BJ (cell line): ENCODE data around the gene LYRM9. TPM values are rescaled to one million over a fixed set of nuclear protein-coding genes. Genes with fewer than 3 reads are reported as not detected.
"Not testable (repeated sequence)": the region's sequence is repeated elsewhere in the genome, so short reads cannot be mapped to it uniquely, and the experiment has no call there.

Experiments
- CTCF ChIA-PET: fragments of 350-600 bp; formaldehyde crosslinking; extraction: SDS; loops from one replicate; lab custom pipeline; 2021; ENCODE audit warnings: antibody characterized with exemption, inconsistent platforms; lab: Yijun Ruan, JAX
- POLR2A ChIA-PET: fragments of 300-600 bp; sonication (Branson Sonifier 250); formaldehyde crosslinking; extraction: SDS; loops from one replicate; lab custom pipeline; 2021; ENCODE audit warnings: antibody characterized with exemption; lab: Charles Lee
- DNase-seq: peaks from one replicate; pipeline ENCODE4 v3.0.0-alpha.2; 2011; ENCODE audit warnings: low read depth
- H3K27me3 ChIP-seq: 2 replicates; pipeline ENCODE4 v1.6.0; 2011; ENCODE audit warnings: low read length; ENCODE audit not compliant: control insufficient read depth, insufficient read depth
- H3K36me3 ChIP-seq: 2 replicates; pipeline ENCODE4 v1.5.1; 2011; ENCODE audit warnings: low read length; ENCODE audit not compliant: control insufficient read depth, insufficient read depth
- H3K4me3 ChIP-seq: 2 replicates; pipeline ENCODE4 v1.5.1; 2011; ENCODE audit warnings: low read depth, mild to moderate bottlenecking, control low read depth, low read length
- polyA plus RNA-seq: library from polyadenylated mRNA; depleted of rRNA; stranded (reverse); fragments of >200 nt; gene quantifications from 2 replicates; pipeline ENCODE4 v1.2.3, GENCODE V29; 2011
- TF ChIP-seq, protein P1 (sequence below): IDR thresholded peaks from 2 replicates; pipeline ENCODE4 v1.5.1; 2011; ENCODE audit warnings: low read depth, mild to moderate bottlenecking, control low read depth, inconsistent platforms, low read length, moderate library complexity; ENCODE audit not compliant: insufficient read depth

LYRM9 gene
- polyA plus RNA-seq, 1 experiment, result 7.0 TPM

DNA sequence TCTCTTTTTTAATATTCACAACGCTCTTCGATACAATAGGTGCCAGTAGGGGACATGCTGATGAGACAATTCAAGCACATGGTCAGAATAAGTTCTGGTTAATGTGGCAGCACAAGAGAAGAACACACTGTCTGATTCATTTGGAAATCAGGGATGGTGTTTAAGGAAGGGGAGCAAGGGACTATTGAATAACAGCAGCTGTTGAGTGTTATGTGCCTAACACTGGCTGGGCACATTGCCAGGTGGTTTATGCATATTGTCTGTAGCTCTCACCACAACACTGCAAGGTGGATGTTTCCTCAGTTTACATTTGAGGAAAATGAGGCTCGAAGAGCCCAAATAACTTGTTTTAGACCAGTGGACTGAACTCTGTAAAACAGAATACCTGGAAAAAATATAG, 44.2 kb downstream of the LYRM9 start:
- CTCF ChIA-PET, result interaction anchor here (0.6 to 2.1 kb wide), 2 partner anchors 14 to 31 kb away, joined by 3 to 9 read pairs; no protein-coding TSS in a partner anchor
- TF ChIP-seq, protein P1, sequence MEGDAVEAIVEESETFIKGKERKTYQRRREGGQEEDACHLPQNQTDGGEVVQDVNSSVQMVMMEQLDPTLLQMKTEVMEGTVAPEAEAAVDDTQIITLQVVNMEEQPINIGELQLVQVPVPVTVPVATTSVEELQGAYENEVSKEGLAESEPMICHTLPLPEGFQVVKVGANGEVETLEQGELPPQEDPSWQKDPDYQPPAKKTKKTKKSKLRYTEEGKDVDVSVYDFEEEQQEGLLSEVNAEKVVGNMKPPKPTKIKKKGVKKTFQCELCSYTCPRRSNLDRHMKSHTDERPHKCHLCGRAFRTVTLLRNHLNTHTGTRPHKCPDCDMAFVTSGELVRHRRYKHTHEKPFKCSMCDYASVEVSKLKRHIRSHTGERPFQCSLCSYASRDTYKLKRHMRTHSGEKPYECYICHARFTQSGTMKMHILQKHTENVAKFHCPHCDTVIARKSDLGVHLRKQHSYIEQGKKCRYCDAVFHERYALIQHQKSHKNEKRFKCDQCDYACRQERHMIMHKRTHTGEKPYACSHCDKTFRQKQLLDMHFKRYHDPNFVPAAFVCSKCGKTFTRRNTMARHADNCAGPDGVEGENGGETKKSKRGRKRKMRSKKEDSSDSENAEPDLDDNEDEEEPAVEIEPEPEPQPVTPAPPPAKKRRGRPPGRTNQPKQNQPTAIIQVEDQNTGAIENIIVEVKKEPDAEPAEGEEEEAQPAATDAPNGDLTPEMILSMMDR, result no peak
- POLR2A ChIA-PET, result no interaction called here
- no peak for DNase-seq
- peaks cover 2% of the 10 kb centered on the region; the same call in 1 of the 2 replicates for H3K27me3 ChIP-seq
- H3K4me3 ChIP-seq, result no peak overlapping the region
- H3K36me3 ChIP-seq, result no peaks in the 10 kb centered on the region

DNA sequence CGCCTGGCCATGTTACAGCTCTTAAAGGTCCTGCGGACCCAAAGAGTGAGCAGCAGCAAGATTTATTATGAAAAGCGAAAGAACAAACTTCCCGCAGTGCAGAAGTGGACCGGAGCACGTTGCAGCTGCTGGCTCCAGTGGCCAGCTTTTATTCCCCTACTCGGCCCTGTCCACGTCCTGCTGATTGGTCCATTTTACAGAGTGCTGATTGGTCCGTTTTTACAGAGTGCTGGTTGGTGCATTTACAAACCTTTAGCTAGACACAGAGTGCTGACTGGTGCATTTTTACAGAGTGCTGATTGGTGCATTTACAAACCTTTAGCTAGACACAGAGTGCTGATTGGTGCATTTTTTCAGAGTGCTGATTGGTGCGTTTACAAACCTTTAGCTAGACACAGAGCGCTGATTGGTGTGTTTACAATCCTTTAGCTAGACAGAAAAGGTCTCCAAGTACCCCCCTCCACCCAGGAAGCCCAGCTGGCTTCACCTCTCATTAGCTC, 46.3 kb downstream of the LYRM9 start:
- CTCF ChIA-PET, result interaction anchor here (0.6 to 2.1 kb wide), 4 partner anchors 14 to 734 kb away, joined by 3 to 9 read pairs (median 4); no protein-coding TSS in a partner anchor
- H3K27me3 ChIP-seq, POLR2A ChIA-PET, H3K4me3 ChIP-seq, H3K36me3 ChIP-seq, DNase-seq: not testable (repeated sequence)

DNA sequence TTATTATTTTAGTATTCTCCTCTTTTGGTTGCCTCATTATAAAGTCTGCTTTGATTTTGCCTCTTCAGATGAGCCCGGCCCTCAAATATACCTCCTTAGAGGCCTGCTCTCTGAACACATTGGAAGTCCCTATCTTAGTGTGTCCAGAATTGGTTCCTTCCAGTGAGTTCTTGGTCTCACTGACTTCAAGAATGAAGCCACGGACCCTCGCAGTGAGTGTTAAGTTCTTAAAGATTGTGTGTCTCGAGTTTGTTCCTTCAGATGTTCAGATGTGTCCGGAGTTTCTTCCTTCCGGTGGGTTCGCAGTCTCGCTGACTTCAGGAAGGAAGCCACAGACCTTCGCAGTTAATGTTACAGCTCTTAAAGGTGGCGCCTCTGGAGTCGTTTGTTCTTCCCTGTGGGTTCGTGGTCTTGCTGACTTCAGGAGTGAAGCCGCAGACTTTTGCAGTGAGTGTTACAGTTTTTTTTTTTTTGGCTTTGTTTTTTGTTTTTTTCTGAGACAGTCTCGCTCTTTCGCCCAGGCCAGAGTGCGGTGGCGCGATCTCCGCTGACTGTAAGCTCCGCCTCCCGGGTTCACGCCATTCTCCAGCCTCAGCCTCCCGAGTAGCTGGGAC, 47.0 kb downstream of the LYRM9 start:
- Histone ChIP-seq H3K36me3 (no peaks in the 10 kb centered on the region), H3K4me3 (no peak overlapping the region), H3K27me3 (0 out of 2 replicates have a peak, but pooled peaks cover 2% of the 10 kb centered on the region)
- ChIA-PET CTCF (interaction anchor here (0.6 to 1.7 kb wide), 3 partner anchors 14 to 734 kb away, joined by 3 to 4 read pairs (median 4); no protein-coding TSS in a partner anchor), POLR2A (no interaction called here)
- TF ChIP-seq, protein P1, result no peak
- DNase-seq, result no peak

DNA sequence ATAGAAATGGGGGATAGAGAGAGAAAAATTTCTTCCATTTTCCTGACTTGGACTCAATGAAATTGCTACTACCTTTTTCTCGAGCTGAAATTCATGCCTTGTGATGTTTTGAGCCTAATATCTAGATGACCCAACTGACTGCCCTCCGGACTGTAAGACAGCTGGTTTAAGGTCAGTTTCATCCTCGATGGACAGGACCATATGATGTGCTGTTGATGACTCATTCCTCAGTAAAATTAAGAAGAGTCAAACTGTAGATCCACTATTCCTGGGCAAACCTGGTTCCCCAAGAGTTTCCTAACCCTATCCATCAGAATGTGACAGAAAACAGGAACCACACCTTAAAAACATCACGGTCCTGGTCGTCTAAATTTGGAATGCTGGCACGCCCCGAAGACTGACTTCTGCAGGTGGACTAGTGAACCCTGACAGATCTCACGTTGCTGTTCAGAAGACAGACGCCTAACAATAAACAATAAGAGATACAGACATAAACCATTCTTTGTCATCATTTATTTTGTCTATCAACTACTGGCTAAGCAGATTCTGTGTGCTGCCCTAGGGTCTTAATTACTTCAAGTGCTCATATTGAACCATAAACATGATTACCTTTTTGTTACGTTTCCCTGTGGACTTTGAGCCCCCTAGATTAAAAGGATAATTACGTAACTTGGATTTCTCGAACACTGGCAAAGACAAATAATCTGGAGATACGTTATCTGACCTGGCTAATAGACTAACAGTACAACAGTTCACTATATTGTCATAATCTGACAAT, 47.7 kb downstream of the LYRM9 start:
- no peak for DNase-seq
- ChIA-PET CTCF (no interaction called here), POLR2A (no interaction called here)
- Histone ChIP-seq H3K36me3 (no peaks in the 10 kb centered on the region), H3K4me3 (no peak overlapping the region), H3K27me3 (0 out of 2 replicates have a peak, but pooled peaks cover 2% of the 10 kb centered on the region)
- TF ChIP-seq, protein P1, result no peak

DNA sequence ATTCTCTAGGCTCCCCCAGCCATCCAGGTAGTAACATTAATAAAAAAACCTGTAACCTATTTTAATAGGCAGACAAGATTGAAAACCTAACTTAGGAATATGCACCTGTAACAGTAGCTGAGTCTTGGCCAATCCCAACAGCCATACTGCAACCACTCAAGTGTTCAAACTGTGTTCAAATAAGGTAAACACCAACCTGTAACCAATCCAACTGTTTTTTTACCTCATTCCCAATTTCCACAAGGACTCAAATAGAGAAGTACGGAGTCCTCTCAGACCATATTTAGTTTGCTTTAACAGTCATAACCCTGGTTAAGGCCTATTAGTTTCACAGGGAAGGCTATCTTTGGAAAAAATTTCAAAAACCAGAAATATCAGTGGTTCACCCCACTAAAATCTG, 52.5 kb downstream of the LYRM9 start:
- ChIA-PET POLR2A (no interaction called here), CTCF (no interaction called here)
- Histone ChIP-seq H3K27me3 (no peaks in the 10 kb centered on the region), H3K4me3 (no peak overlapping the region), H3K36me3 (no peaks in the 10 kb centered on the region)
- DNase-seq, result no peak
- TF ChIP-seq, protein P1, result no peak

DNA sequence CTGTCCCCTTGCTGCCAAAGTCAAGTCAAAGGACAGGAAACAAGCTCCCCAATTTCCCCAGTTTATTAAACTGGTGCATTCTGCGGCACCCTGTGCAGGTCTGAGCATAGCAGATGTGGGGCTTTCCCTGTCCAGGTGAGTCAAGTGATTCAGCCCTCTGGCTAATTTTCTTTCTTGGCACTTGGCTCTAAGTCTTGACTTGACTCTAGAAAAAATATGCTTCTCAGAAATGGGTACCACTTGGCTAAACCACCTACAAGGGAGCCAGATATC, 52.8 kb downstream of the LYRM9 start:
- DNase-seq, H3K36me3 ChIP-seq, POLR2A ChIA-PET, CTCF ChIA-PET, H3K4me3 ChIP-seq, H3K27me3 ChIP-seq: not testable (repeated sequence)

DNA sequence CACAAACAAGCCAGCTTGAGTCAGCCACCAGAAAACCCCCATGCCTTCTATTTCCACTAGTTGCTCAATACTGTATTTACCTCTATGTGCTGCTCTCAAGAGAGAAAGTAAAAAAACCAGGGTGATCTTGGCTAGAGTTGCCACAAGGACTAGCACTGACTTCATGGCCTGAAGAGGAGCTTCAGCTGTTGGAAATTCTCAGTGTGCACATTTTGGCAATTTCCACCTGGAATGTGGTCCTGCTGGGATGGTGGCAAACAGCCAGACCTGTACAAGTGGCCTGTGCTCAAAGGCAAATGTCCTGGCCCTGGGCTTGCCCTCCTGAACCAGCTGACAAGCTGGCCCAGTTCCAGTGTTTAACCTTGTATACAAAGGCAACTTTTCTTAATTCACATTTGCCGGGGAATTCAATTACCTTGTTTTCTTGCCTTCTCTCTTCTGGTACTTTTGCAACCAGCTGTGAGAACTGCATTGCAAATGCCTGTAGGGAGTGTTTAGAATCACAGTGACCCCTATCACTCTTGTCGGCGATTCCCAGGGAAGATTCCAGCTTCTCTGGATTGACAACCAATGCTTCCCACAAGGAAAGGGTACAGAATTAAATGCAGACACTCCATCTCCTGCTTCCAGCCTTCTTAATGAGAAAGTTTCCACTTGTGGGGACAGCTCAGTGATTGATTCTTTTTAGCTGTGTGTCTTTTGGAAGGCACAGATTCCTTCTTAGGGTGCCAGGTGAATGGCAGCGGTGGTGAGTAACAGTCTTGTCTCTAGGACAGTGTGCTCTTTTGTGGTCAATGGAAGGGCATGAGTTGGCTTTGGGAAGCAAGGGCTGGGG, 53.4 kb downstream of the LYRM9 start:
- POLR2A ChIA-PET, H3K27me3 ChIP-seq: not testable (repeated sequence)

DNA sequence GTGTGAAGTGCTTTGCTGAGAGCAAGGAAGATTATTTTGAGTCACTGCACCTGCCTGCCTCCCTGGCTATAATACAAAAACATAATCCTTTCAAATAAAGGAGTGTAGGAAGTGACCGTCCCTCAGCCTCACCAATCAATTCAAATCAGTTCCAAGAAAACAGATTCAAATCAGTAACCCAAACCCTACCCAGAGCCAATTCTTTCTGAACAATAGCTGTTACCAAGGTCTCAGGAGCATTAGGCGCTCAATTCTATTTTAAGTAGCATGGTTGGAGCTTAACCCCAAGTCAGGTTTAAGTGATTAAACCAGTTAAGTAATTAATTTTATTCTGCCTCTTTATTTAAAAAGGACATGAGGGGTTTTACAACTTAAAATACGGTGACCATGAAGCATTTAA, 54.6 kb downstream of the LYRM9 start:
- H3K36me3 ChIP-seq, DNase-seq, H3K4me3 ChIP-seq, POLR2A ChIA-PET, H3K27me3 ChIP-seq, CTCF ChIA-PET: not testable (repeated sequence)

More for the DNA sequence above, 53.4 kb downstream of the LYRM9 start:
- DNase-seq, H3K4me3 ChIP-seq, CTCF ChIA-PET, H3K36me3 ChIP-seq: not testable (repeated sequence)
